H1 (cell line): ENCODE measurements around the gene CYTL1. TPM values are rescaled to one million over a fixed set of nuclear protein-coding genes. Genes with fewer than 3 reads are reported as not detected.

Source experiments
- CTCF ChIA-PET: fragments of 300-600 bp; sonication (Branson Sonifier 250); formaldehyde crosslinking; loops from one replicate; lab custom pipeline; 2021; ENCODE audit not compliant: partially characterized antibody; lab: Charles Lee
- POLR2A ChIA-PET: fragments of 300-600 bp; sonication (Branson Sonifier 250); formaldehyde crosslinking; loops from one replicate; lab custom pipeline; 2021; ENCODE audit warnings: inconsistent platforms; ENCODE audit not compliant: partially characterized antibody; lab: Charles Lee
- DNase-seq, 2 experiments: peaks; one replicate each; pipeline versions ENCODE4 v3.0.0 to v3.0.0-alpha.2; 2010 to 2022; ENCODE audit warnings: low spot score in 2 of 2, low read depth in 1 of 2, mixed read lengths in 1 of 2
- FAIRE-seq: peaks from 2 replicates; lab custom pipeline; 2011; peaks lifted over from hg19 to GRCh38; lab: Jason Lieb, UNC
- H2AFZ ChIP-seq: 2 replicates; pipeline ENCODE4 v1.8.1; 2012; ENCODE audit warnings: low read length, inconsistent platforms
- H2AK5ac ChIP-seq: 2 replicates; pipeline ENCODE4 v1.6.1; 2013; ENCODE audit warnings: low read depth, low read length
- H2BK120ac ChIP-seq: replicated peaks from 2 replicates; pipeline ENCODE3; 2013; ENCODE audit warnings: low read depth, low read length, inconsistent platforms
- H2BK12ac ChIP-seq: 2 replicates; pipeline ENCODE4 v1.6.1; 2013; ENCODE audit warnings: low read depth, low read length
- H2BK15ac ChIP-seq: 2 replicates; pipeline ENCODE4 v1.6.1; 2013; ENCODE audit warnings: low read length
- H2BK20ac ChIP-seq: 2 replicates; pipeline ENCODE4 v1.6.1; 2013; ENCODE audit warnings: low read length
- H2BK5ac ChIP-seq: 2 replicates; pipeline ENCODE4 v1.6.1; 2013; ENCODE audit warnings: low read depth, low read length
- H3K14ac ChIP-seq: 2 replicates; pipeline ENCODE4 v1.6.1; 2013; ENCODE audit warnings: inconsistent platforms; ENCODE audit not compliant: insufficient read length
- H3K18ac ChIP-seq: 2 replicates; pipeline ENCODE4 v1.6.1; 2013; ENCODE audit warnings: low read length; ENCODE audit errors: extremely low read depth
- H3K23ac ChIP-seq: 2 replicates; pipeline ENCODE4 v1.6.1; 2013; ENCODE audit warnings: inconsistent platforms; ENCODE audit not compliant: insufficient read length
- H3K23me2 ChIP-seq: 2 replicates; pipeline ENCODE4 v1.6.1; 2013; ENCODE audit warnings: low read depth, low read length
- H3K27ac ChIP-seq: 2 replicates; pipeline ENCODE4 v1.6.1; 2011; ENCODE audit warnings: low read depth, low read length, inconsistent platforms
- H3K27me3 ChIP-seq, 4 experiments: replicated peaks in 1 of 4; 1 replicate in 1 of 4; 2 replicates in 3 of 4; pipeline versions ENCODE4 v1.6.1 to v1.8.1; 2011 to 2013; ENCODE audit warnings: low read length in 3 of 4, mild to moderate bottlenecking in 3 of 4, inconsistent platforms in 2 of 4, mixed read lengths in 2 of 4, moderate library complexity in 1 of 4; ENCODE audit not compliant: control insufficient read depth in 3 of 4, insufficient read depth in 3 of 4; ENCODE audit errors: extremely low read depth in 1 of 4
- H3K36me3 ChIP-seq, 4 experiments: 2 replicates each; pipeline versions ENCODE4 v1.6.1 to v1.8.1; 2011 to 2013; ENCODE audit warnings: mild to moderate bottlenecking in 4 of 4, low read length in 3 of 4, moderate library complexity in 2 of 4, control low read depth in 1 of 4, inconsistent platforms in 1 of 4; ENCODE audit not compliant: insufficient read depth in 4 of 4, control insufficient read depth in 2 of 4
- H3K4ac ChIP-seq: replicated peaks from 2 replicates; pipeline ENCODE3; 2013; ENCODE audit warnings: low read length, low read depth, mixed read lengths, inconsistent platforms; ENCODE audit not compliant: insufficient read length
- H3K4me1 ChIP-seq, 4 experiments: replicated peaks in 1 of 4; 1 replicate in 1 of 4; 2 replicates in 3 of 4; pipeline versions ENCODE4 v1.6.1 to v1.8.1; 2011 to 2013; ENCODE audit warnings: low read length in 3 of 4, inconsistent platforms in 2 of 4, mixed read lengths in 1 of 4; ENCODE audit not compliant: insufficient read depth in 4 of 4, control insufficient read depth in 3 of 4
- H3K4me2 ChIP-seq, 2 experiments: 2 replicates each; pipeline versions ENCODE4 v1.6.1 to v1.8.1; 2011 to 2013; ENCODE audit warnings: low read depth in 2 of 2, low read length in 2 of 2, control low read depth in 1 of 2, inconsistent platforms in 1 of 2, mild to moderate bottlenecking in 1 of 2; ENCODE audit not compliant: insufficient read depth in 1 of 2
- H3K4me3 ChIP-seq, 4 experiments: fragments of 200-600, 300-600 bp in 1 of 4; sonication (generic), shearing (Covaris generic), sonication (Bioruptor Twin) in 1 of 4; 2 replicates each; pipeline versions ENCODE4 v1.5.1 to v1.8.1; 2011 to 2016; ENCODE audit warnings: low read length in 4 of 4, low read depth in 3 of 4, control low read depth in 2 of 4, inconsistent platforms in 2 of 4, mild to moderate bottlenecking in 2 of 4, mixed read lengths in 1 of 4, moderate library complexity in 1 of 4; ENCODE audit not compliant: insufficient read depth in 2 of 4; ENCODE audit errors: extremely low read depth in 1 of 4
- H3K56ac ChIP-seq: replicated peaks from 2 replicates; pipeline ENCODE3; 2013; ENCODE audit warnings: low read depth, mild to moderate bottlenecking, mixed read lengths, low read length, inconsistent platforms; ENCODE audit not compliant: insufficient read length
- H3K79me1 ChIP-seq: 2 replicates; pipeline ENCODE4 v1.6.1; 2013; ENCODE audit warnings: low read depth, low read length, control low read depth
- H3K79me2 ChIP-seq, 2 experiments: 2 replicates each; pipeline versions ENCODE4 v1.6.1 to v1.8.1; 2012 to 2013; ENCODE audit warnings: low read length in 2 of 2, mild to moderate bottlenecking in 2 of 2, inconsistent platforms in 1 of 2; ENCODE audit not compliant: insufficient read depth in 2 of 2, control insufficient read depth in 1 of 2
- H3K9ac ChIP-seq, 4 experiments: replicated peaks in 1 of 4; 1 replicate in 1 of 4; 2 replicates in 3 of 4; pipeline versions ENCODE4 v1.6.1 to v1.8.1; 2011 to 2013; ENCODE audit warnings: low read depth in 3 of 4, low read length in 3 of 4, control low read depth in 2 of 4, mild to moderate bottlenecking in 2 of 4, moderate library complexity in 2 of 4, inconsistent platforms in 1 of 4; ENCODE audit errors: extremely low read depth in 1 of 4
- H3K9me3 ChIP-seq, 2 experiments: 2 replicates each; pipeline versions ENCODE4 v1.6.1 to v1.8.1; 2012 to 2013; ENCODE audit warnings: mild to moderate bottlenecking in 2 of 2, moderate library complexity in 2 of 2, control low read depth in 1 of 2, inconsistent platforms in 1 of 2, low read depth in 1 of 2, low read length in 1 of 2, mixed read lengths in 1 of 2; ENCODE audit not compliant: insufficient read depth in 2 of 2
- H4K20me1 ChIP-seq, 2 experiments: replicated peaks in 1 of 2; 2 replicates each; pipeline versions ENCODE3 to v1.8.1; 2011 to 2013; ENCODE audit warnings: inconsistent platforms in 2 of 2, low read length in 2 of 2, mild to moderate bottlenecking in 1 of 2; ENCODE audit not compliant: insufficient read depth in 2 of 2, control insufficient read depth in 1 of 2
- H4K5ac ChIP-seq: 2 replicates; pipeline ENCODE4 v1.6.1; 2013; ENCODE audit warnings: low read length, low read depth, mixed read lengths, inconsistent platforms; ENCODE audit not compliant: insufficient read length
- H4K8ac ChIP-seq: 2 replicates; pipeline ENCODE4 v1.8.0; 2013; ENCODE audit warnings: mild to moderate bottlenecking, moderate library complexity, low read length, inconsistent platforms; ENCODE audit not compliant: insufficient read depth; ENCODE audit errors: extremely low read depth
- H4K91ac ChIP-seq: replicated peaks from 2 replicates; pipeline ENCODE3; 2013; ENCODE audit warnings: low read length, mixed read lengths, inconsistent platforms; ENCODE audit not compliant: insufficient read length
- ASH2L ChIP-seq: fragments of 200-600, 300-600 bp; sonication (generic); IDR thresholded peaks from one replicate; pipeline ENCODE4 v1.7.1; 2017; ENCODE audit warnings: low read length
- EP300 ChIP-seq, 2 experiments: IDR thresholded peaks; 1 replicate in 1 of 2; 2 replicates in 1 of 2; pipeline ENCODE4 v1.6.1; 2011 to 2012; ENCODE audit warnings: low read depth in 2 of 2, low read length in 2 of 2, mild to moderate bottlenecking in 2 of 2, borderline replicate concordance in 1 of 2, inconsistent platforms in 1 of 2, moderate library complexity in 1 of 2
- EZH2 ChIP-seq: fragments of 200-600 bp; sonication (generic); IDR thresholded peaks from 2 replicates; pipeline ENCODE4 v1.7.1; 2012; ENCODE audit warnings: low read depth, mild to moderate bottlenecking, moderate library complexity, low read length, inconsistent platforms; ENCODE audit not compliant: severe bottlenecking
- FOSL1 ChIP-seq: IDR thresholded peaks from 2 replicates; pipeline ENCODE4 v1.6.1; 2011; ENCODE audit warnings: mild to moderate bottlenecking, low read depth, low read length, moderate library complexity; ENCODE audit not compliant: insufficient read depth
- GTF2F1 ChIP-seq: IDR thresholded peaks from 2 replicates; pipeline ENCODE4 v1.6.1; 2012; ENCODE audit warnings: low read depth, low read length, improper control_type of control experiment, borderline replicate concordance
- KDM1A ChIP-seq: fragments of 200-600, 300-600 bp; sonication (generic); IDR thresholded peaks from 2 replicates; pipeline ENCODE4 v1.7.1; 2016; ENCODE audit warnings: mild to moderate bottlenecking, low read length, borderline replicate concordance
- SIN3A ChIP-seq, 2 experiments: IDR thresholded peaks in 1 of 2; conservative IDR thresholded peaks in 1 of 2; 2 replicates each; pipeline ENCODE4 v1.6.1; 2011 to 2012; ENCODE audit warnings: low read length in 2 of 2, improper control_type of control experiment in 1 of 2, low read depth in 1 of 2, mild to moderate bottlenecking in 1 of 2
- SP4 ChIP-seq: IDR thresholded peaks from 2 replicates; pipeline ENCODE4 v1.6.1; 2012; ENCODE audit warnings: low read length, inconsistent platforms
- TAF7 ChIP-seq: optimal IDR thresholded peaks from 2 replicates; pipeline ENCODE3; 2011; ENCODE audit warnings: low read depth, mild to moderate bottlenecking, inconsistent platforms, low read length, moderate library complexity, borderline replicate concordance
- ZNF274 ChIP-seq: IDR thresholded peaks from 2 replicates; pipeline ENCODE4 v1.7.0; 2012; ENCODE audit warnings: low read length, borderline replicate concordance; ENCODE audit errors: extremely low read depth
- WGBS, 2 experiments: shearing (Covaris generic) in 1 of 2; methylation state at CpG; one replicate each; pipeline versions ENCODE4 v1.1.6 to v1.1.7; 2013 to 2015; ENCODE audit warnings: low lambda C conversion rate in 2 of 2, mixed read lengths in 2 of 2, inconsistent platforms in 1 of 2, low coverage in 1 of 2, missing lambda C conversion rate in 1 of 2; ENCODE audit not compliant: insufficient replicate concordance in 2 of 2, insufficient coverage in 1 of 2, insufficient read length in 1 of 2; ENCODE audit errors: extremely low coverage in 1 of 2, missing lambda C conversion rate in 1 of 2; 5-methylcytosine and 5-hydroxymethylcytosine counted together
- polyA plus RNA-seq, 7 experiments: library from polyadenylated mRNA; depleted of rRNA in 3 of 7; stranded (reverse) in 5 of 7; unstranded in 2 of 7; fragments of >200 nt in 5 of 7; fragments of 200-250 nt in 2 of 7; gene quantifications; 1 replicate in 5 of 7; 2 replicates in 1 of 7; 4 replicates in 1 of 7; pipeline versions ENCODE4 v1.2.1 to v1.2.3, GENCODE V29; 2011 to 2013; ENCODE audit warnings: missing spikeins in 2 of 7, mixed read lengths in 2 of 7
- total RNA-seq: library from RNA; stranded (reverse); fragmentation: NEBNext Ultra II Directional; extraction: Animal tissue kit (Norgen Biotek cat#: 25700); gene quantifications from 2 replicates; pipeline ENCODE4 v1.2.1, GENCODE V29; 2021
- TF ChIP-seq, protein P1 (sequence below), 3 experiments: IDR thresholded peaks; 1 replicate in 2 of 3; 2 replicates in 1 of 3; pipeline versions ENCODE4 v1.5.1 to v1.6.1; 2011; ENCODE audit warnings: low read length in 3 of 3, mild to moderate bottlenecking in 3 of 3, inconsistent platforms in 2 of 3, low read depth in 1 of 3, moderate library complexity in 1 of 3; ENCODE audit not compliant: insufficient read depth in 1 of 3; ENCODE audit errors: control extremely low read depth in 1 of 3

Gene CYTL1
- total and polyA plus RNA-seq, 2 of the 8 experiments (the other 6 are each of a cell fraction or from before 2014, with no cell fraction given), result 8.6 to 9.8 TPM

GRCh38 chr4:4986841-4987240 is 32.4 kb downstream of the CYTL1 start:
- POLR2A ChIA-PET, result no interaction called here
- no peak for TF ChIP-seq EP300 (IDR thresholded peaks at IDR 0.05; ENCODE audit: borderline replicate concordance in 1 of 2, low read depth in 2 of 2, low read length in 2 of 2)
- TF ChIP-seq, protein P1, sequence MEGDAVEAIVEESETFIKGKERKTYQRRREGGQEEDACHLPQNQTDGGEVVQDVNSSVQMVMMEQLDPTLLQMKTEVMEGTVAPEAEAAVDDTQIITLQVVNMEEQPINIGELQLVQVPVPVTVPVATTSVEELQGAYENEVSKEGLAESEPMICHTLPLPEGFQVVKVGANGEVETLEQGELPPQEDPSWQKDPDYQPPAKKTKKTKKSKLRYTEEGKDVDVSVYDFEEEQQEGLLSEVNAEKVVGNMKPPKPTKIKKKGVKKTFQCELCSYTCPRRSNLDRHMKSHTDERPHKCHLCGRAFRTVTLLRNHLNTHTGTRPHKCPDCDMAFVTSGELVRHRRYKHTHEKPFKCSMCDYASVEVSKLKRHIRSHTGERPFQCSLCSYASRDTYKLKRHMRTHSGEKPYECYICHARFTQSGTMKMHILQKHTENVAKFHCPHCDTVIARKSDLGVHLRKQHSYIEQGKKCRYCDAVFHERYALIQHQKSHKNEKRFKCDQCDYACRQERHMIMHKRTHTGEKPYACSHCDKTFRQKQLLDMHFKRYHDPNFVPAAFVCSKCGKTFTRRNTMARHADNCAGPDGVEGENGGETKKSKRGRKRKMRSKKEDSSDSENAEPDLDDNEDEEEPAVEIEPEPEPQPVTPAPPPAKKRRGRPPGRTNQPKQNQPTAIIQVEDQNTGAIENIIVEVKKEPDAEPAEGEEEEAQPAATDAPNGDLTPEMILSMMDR (IDR thresholded peaks at IDR 0.05; ENCODE audit: control extremely low read depth in 1 of 3, insufficient read depth in 1 of 3, low read depth in 1 of 3, low read length in 3 of 3), result no peak
- no peak for TF ChIP-seq GTF2F1
- TF ChIP-seq FOSL1, result no peak
- TF ChIP-seq ASH2L, result no peak
- no peak for TF ChIP-seq TAF7
- no peak for TF ChIP-seq EZH2
- no peak for TF ChIP-seq SIN3A (conservative IDR thresholded peaks at IDR 0.05 in 1 of 2, IDR thresholded peaks at IDR 0.05 in 1 of 2; ENCODE audit: low read depth in 1 of 2, low read length in 2 of 2)
- no peak for TF ChIP-seq KDM1A
- TF ChIP-seq SP4, result no peak
- TF ChIP-seq ZNF274, result no peak

More at GRCh38 chr4:4986841-4987240, 32.4 kb downstream of the CYTL1 start:
- H3K4ac ChIP-seq, result no peak overlapping the region
- 89% methylated on average over 5 of the region's 5 CpGs; no CpG with 5 or more reads in 1 of the 2 experiments for WGBS, 2 experiments
- no peak overlapping the region for H2BK15ac ChIP-seq
- H2BK120ac ChIP-seq, result no peak overlapping the region
- no peak overlapping the region for H3K23ac ChIP-seq
- no peak overlapping the region for H3K18ac ChIP-seq
- no peak overlapping the region for H3K4me2 ChIP-seq
- no peaks in the 10 kb centered on the region for H3K79me1 ChIP-seq
- H3K56ac ChIP-seq, result no peak overlapping the region
- no peak overlapping the region for H4K5ac ChIP-seq
- H3K4me1 ChIP-seq, result 0 out of 7 replicates have a peak, but pooled peaks cover 0 to 5% (median 0%) of the 10 kb centered on the region in 4 experiments
- no peak overlapping the region for H4K91ac ChIP-seq
- H2AFZ ChIP-seq, result no peak overlapping the region
- FAIRE-seq, result no peak
- no peak overlapping the region for H2BK5ac ChIP-seq
- no peak overlapping the region; the same call in 1 of the 2 replicates for H2BK12ac ChIP-seq
- peaks cover 2% of the 10 kb centered on the region; the same call in 1 of the 2 replicates for H3K23me2 ChIP-seq
- no peak overlapping the region for H2BK20ac ChIP-seq
- no peak overlapping the region for H2AK5ac ChIP-seq
- no peak overlapping the region for H3K9ac ChIP-seq
- DNase-seq, result no peak
- no peak overlapping the region for H3K14ac ChIP-seq
- H3K79me2 ChIP-seq, result no peaks in the 10 kb centered on the region
- no peak overlapping the region for H3K4me3 ChIP-seq
- H4K8ac ChIP-seq, result no peak overlapping the region
- no peaks in the 10 kb centered on the region for H4K20me1 ChIP-seq
- no peaks in the 10 kb centered on the region for H3K27me3 ChIP-seq
- no peak overlapping the region for H3K27ac ChIP-seq
- CTCF ChIA-PET, result interaction anchor here (1.2 to 1.6 kb wide), 2 partner anchors 8 to 56 kb away, joined by 4 to 10 read pairs; no protein-coding TSS in a partner anchor
- no peaks in the 10 kb centered on the region for H3K9me3 ChIP-seq
- no peaks in the 10 kb centered on the region for H3K36me3 ChIP-seq
